Measurements from ENCODE around the gene PNMA8B.

- TF ChIP-seq CEBPB (IDR thresholded peaks at IDR 0.05), result no peak
- TF ChIP-seq RAD21 (IDR thresholded peaks at IDR 0.05; ENCODE audit: low read depth), result no peak
- TF ChIP-seq EP300 (IDR thresholded peaks at IDR 0.05; ENCODE audit: borderline replicate concordance), result no peak
- TF ChIP-seq ZBTB7A (IDR thresholded peaks at IDR 0.05; ENCODE audit: low read depth), result no peak
- TF ChIP-seq YY1 (IDR thresholded peaks at IDR 0.05; ENCODE audit: low read depth), result no peak
Measured at GRCh38 chr19:46466536-46467196, 29.0 kb downstream of the PNMA8B start.

All from Ishikawa (cell line).